Right lobe of liver (tissue), 6 donors: ENCODE measurements around the gene MRPL39. TPM values are rescaled to one million over a fixed set of nuclear protein-coding genes. Genes with fewer than 3 reads are reported as not detected.
A peak's percentile ranks its signal among the peaks of the same experiment; 100 is the strongest.

ENCODE experiments used
- ATAC-seq, 4 donors: fragments of 200-7000 bp; cut with Tn5 transposase; one replicate each; pipeline ENCODE4 v1.9.1; 2020; ENCODE audit warnings: mild to moderate bottlenecking in 4 of 4, moderate library complexity in 4 of 4
- DNase-seq, 3 donors: peaks; one replicate each; pipeline ENCODE4 v3.0.0-alpha.2; 2020
- H3K27ac ChIP-seq, 3 donors: fragments of 200-600 bp; one replicate each; pipeline ENCODE4 v1.8.0; 2022
- H3K27me3 ChIP-seq, 2 donors: fragments of 200-600 bp; one replicate each; pipeline ENCODE4 v1.8.0; 2022
- H3K36me3 ChIP-seq, 4 donors: fragments of 200-600 bp; sonication (generic) in 1 of 4; one replicate each; pipeline versions ENCODE4 v1.5.1 to v1.8.0; 2017 to 2022; ENCODE audit warnings: control low read depth in 1 of 4
- H3K4me1 ChIP-seq, 4 donors: fragments of 200-600 bp; sonication (generic) in 1 of 4; one replicate each; pipeline versions ENCODE4 v1.5.1 to v1.8.0; 2017 to 2022; ENCODE audit warnings: control low read depth in 1 of 4
- H3K4me3 ChIP-seq, 3 donors: fragments of 200-600 bp; one replicate each; pipeline ENCODE4 v1.8.0; 2022
- H3K9me3 ChIP-seq, 4 donors: fragments of 200-600 bp; sonication (generic) in 1 of 4; one replicate each; pipeline versions ENCODE4 v1.5.1 to v1.8.0; 2017 to 2022; ENCODE audit warnings: control low read depth in 1 of 4
- POLR2A ChIP-seq: fragments of 450-650 bp; IDR thresholded peaks from one replicate; pipeline ENCODE4 v1.6.1; 2017; ENCODE audit warnings: antibody characterized with exemption, mild to moderate bottlenecking
- whole genome bisulfite sequencing: methylation state at CpG from one replicate; pipeline ENCODE4 v1.1.6; 2018; ENCODE audit warnings: low coverage, low lambda C conversion rate; ENCODE audit not compliant: insufficient coverage; ENCODE audit errors: missing lambda C conversion rate; 5-methylcytosine and 5-hydroxymethylcytosine counted together
- intact Hi-C, 2 donors: fragments of 100-400 bp; cut with DNase I; formaldehyde crosslinking; loops; one replicate each; pipeline versions ENCODE4 v1.11.2 to v1.14.1; 2022
- microRNA counts: library from miRNA; unstranded; fragments of <30 nt; microRNA quantifications from one replicate; lab custom pipeline; 2016
- total RNA-seq, 6 experiments: library from RNA; depleted of rRNA in 2 of 6; stranded (reverse); fragments of >200 nt in 2 of 6; fragmentation: NEBNext Ultra II Directional in 3 of 6; extraction: Animal tissue kit (Norgen Biotek cat#: 25700) in 3 of 6; gene quantifications; one replicate each; pipeline versions ENCODE4 v1.1.0 to v1.2.4, GENCODE V29; 2016 to 2023
- TF ChIP-seq, protein P1 (sequence below), 4 donors: fragments of 200-600 bp in 3 of 4; fragments of 450-650 bp in 1 of 4; IDR thresholded peaks; one replicate each; pipeline versions ENCODE4 v1.5.1 to v1.8.0; 2016 to 2022; ENCODE audit warnings: antibody characterized with exemption in 4 of 4, mild to moderate bottlenecking in 2 of 4
- donor health status: DM: no; HTN: yes; CAD: no.
- donor health status: DM: no; HTN: no; CAD: no.
- donor health status: DM: no; HTN: no; CAD: no.
- donor health status: DM: no; HTN: yes; CAD: no.
- donor health status: DM: no; HTN: yes; CAD: no.

Gene MRPL39
- total RNA-seq, 6 experiments from 2014 or later, result 18.4 to 23.8 (median 19.5) TPM

DNA sequence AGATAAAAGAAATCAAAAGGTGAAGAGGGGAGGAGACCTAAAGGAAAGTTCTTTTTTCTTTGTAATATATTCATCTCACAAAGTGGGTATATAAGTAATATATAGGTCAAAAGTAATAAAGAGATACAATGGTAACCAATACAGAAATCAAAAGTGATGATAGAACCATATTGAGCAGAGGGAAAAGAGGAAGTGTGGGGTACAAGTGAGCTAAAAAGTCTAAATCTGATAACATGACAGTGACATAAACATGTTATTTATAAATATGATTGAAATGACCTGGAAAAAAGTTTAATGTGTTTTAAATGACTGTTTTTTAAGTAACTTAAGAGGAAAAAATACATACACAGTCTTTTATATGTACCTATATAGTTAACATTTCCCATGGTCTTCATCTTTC, 70.5 kb downstream of the MRPL39 start:
- no peak for ATAC-seq
- H3K27ac ChIP-seq, result no peak overlapping the region
- H3K4me1 ChIP-seq, result no peaks in the 10 kb centered on the region
- no peaks in the 10 kb centered on the region for H3K27me3 ChIP-seq
- H3K36me3 ChIP-seq, result no peaks in the 10 kb centered on the region
- H3K9me3 ChIP-seq, result no peaks in the 10 kb centered on the region
- no peak for TF ChIP-seq POLR2A
- TF ChIP-seq, protein P1, sequence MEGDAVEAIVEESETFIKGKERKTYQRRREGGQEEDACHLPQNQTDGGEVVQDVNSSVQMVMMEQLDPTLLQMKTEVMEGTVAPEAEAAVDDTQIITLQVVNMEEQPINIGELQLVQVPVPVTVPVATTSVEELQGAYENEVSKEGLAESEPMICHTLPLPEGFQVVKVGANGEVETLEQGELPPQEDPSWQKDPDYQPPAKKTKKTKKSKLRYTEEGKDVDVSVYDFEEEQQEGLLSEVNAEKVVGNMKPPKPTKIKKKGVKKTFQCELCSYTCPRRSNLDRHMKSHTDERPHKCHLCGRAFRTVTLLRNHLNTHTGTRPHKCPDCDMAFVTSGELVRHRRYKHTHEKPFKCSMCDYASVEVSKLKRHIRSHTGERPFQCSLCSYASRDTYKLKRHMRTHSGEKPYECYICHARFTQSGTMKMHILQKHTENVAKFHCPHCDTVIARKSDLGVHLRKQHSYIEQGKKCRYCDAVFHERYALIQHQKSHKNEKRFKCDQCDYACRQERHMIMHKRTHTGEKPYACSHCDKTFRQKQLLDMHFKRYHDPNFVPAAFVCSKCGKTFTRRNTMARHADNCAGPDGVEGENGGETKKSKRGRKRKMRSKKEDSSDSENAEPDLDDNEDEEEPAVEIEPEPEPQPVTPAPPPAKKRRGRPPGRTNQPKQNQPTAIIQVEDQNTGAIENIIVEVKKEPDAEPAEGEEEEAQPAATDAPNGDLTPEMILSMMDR (IDR thresholded peaks at IDR 0.05), result no peak
- DNase-seq, result no peak
- no peak overlapping the region for H3K4me3 ChIP-seq
- intact Hi-C loops, result no loop called here

DNA sequence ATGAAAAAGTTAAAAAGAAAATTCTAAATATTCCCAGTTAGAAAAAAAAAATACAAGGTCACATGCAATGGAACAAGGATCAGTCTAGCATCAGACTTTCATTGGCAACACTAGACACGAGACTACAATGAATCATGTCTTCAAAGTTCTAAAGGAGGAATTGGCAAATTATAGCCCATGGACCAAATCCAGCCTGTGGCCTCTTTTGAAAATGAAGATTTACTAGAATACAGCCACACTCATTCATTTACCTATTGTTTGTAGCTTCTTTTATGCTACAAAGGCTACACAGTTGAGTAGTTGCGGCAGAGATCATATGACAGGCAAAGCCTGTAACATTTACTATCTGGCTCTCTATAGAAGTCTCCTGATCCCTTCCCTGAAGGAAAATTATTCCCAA, 71.4 kb downstream of the MRPL39 start:
- intact Hi-C loops, result no loop called here
- Histone ChIP-seq H3K4me3 (no peak overlapping the region), H3K27ac (no peak overlapping the region), H3K9me3 (no peaks in the 10 kb centered on the region), H3K27me3 (no peaks in the 10 kb centered on the region), H3K36me3 (no peaks in the 10 kb centered on the region), H3K4me1 (no peaks in the 10 kb centered on the region)
- DNase-seq (no peak), ATAC-seq (no peak)
- WGBS, result 72% methylated on average over 2 of the region's 2 CpGs
- TF ChIP-seq POLR2A, result no peak
- TF ChIP-seq, protein P1 (IDR thresholded peaks at IDR 0.05), result no peak

MicroRNAs within 50 kb of the gene (microRNA counts, 767-probe panel; counts per million panel counts)
- 6,876 counts per million, percentile 20 among the panel's probes with 10 or more counts for microRNA hsa-miR-155-5p (lab: Ali Mortazavi, UCI)

Other genes with a start within 250 kb of the MRPL39 start
- gene JAM2, start 31.8 kb upstream of the MRPL39 start, total RNA-seq, result 1 to 10 TPM; 1.3 to 2.9 (median 2.0) TPM
- gene ATP5PF, start 127.4 kb upstream of the MRPL39 start, total RNA-seq, result 100 to 1,000 TPM; 118 to 212 (median 140) TPM
- gene GABPA, start 127.5 kb upstream of the MRPL39 start, total RNA-seq, result 10 to 100 TPM in 5 of 6 experiments, 1 to 10 TPM in 1; 8.4 to 15.2 (median 12.3) TPM